ENCODE measurements around the gene FKBP2. TPM values are rescaled to one million over a fixed set of nuclear protein-coding genes. Genes with fewer than 3 reads are reported as not detected.

Gene FKBP2
- total and polyA plus RNA-seq, 2 of the 13 experiments (the other 11 are each of a cell fraction or from before 2014, with no cell fraction given): 30.1 to 53.3 TPM

DNA sequence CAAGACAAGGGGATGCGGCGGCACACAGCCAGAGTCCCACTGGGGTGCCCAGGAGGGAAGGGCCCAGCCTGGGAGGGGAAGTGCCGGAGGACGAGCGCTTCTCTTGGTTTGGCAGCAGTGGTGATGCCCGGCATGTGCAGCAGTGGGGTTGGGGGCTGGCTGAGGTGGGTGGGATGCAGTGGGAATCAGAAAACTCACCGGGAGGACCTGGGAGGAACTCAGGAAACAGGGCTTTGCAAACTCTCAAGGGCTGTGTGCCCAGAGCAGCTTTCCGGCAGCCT is 31.4 kb upstream of the FKBP2 start:
- ATAC-seq (peak; percentile 2; the same call in 1 of the 3 replicates), FAIRE-seq (no peak), DNase-seq (ENCODE audit: low spot score) (no peak)
- CTCF ChIA-PET (ENCODE audit: low intra/inter-chr PET ratio, low total read pairs): no interaction called here
- H4K20me1 ChIP-seq (ENCODE audit: insufficient read depth, low read length): 0 out of 2 replicates have a peak, but pooled peaks cover 2% of the 10 kb centered on the region
- no peak overlapping the region for H3K9ac ChIP-seq (ENCODE audit: insufficient read depth, low read depth, low read length)
- WGBS (ENCODE audit: low lambda C conversion rate): 85% methylated on average over 7 of the region's 8 CpGs
- H3K27me3 ChIP-seq (ENCODE audit: control insufficient read depth in 1 of 2, insufficient read depth in 2 of 2, low read length in 2 of 2): peaks cover 0 to 1% of the 10 kb centered on the region in 2 experiments; a peak in 1 of 5 replicates
- POLR2A ChIA-PET: interaction anchor here (1.2 kb wide), 1 partner anchor 32 kb away, joined by 3 read pairs; the partner anchor contains the start of gene FKBP2
- intact Hi-C loops (cut with micrococcal nuclease; ENCODE audit: unreplicated experiment) (no loop called here), in situ Hi-C loops (cut with HindIII; ENCODE audit: extremely low pct_ligation_motif_present, low pct_unique_long_range_greater_than_20kb) (no loop called here)
- peaks cover 0 to 4% of the 10 kb centered on the region in 2 experiments; a peak in 2 of 5 replicates for H3K36me3 ChIP-seq (replicated peaks in 1 of 2; ENCODE audit: control insufficient read depth in 1 of 2, insufficient read depth in 2 of 2, low read length in 2 of 2)
- H3K4me1 ChIP-seq (ENCODE audit: insufficient read depth, low read length): peaks cover 17% of the 10 kb centered on the region
- no peak overlapping the region for H3K4me2 ChIP-seq (ENCODE audit: low read depth, low read length)
- H3K79me2 ChIP-seq (ENCODE audit: insufficient read depth, low read length): no peaks in the 10 kb centered on the region
- no TSS peak for BruUV-seq (replicated peaks)
- H2AFZ ChIP-seq (ENCODE audit: low read length): no peak overlapping the region
- TF ChIP-seq FOXJ3 (CRISPR knock-in tag; IDR thresholded peaks at IDR 0.05; ENCODE audit: borderline replicate concordance) (no peak), MTF1 (CRISPR knock-in tag; IDR thresholded peaks at IDR 0.05) (no peak), JUNB (CRISPR knock-in tag; IDR thresholded peaks at IDR 0.05; ENCODE audit: borderline replicate concordance) (no peak), ZNF382 (CRISPR knock-in tag; IDR thresholded peaks at IDR 0.05; ENCODE audit: borderline replicate concordance) (no peak), TBX3 (IDR thresholded peaks at IDR 0.05; ENCODE audit: borderline replicate concordance) (no peak), MXD4 (CRISPR knock-in tag; IDR thresholded peaks at IDR 0.05) (no peak), ZFP41 (CRISPR knock-in tag; IDR thresholded peaks at IDR 0.05; ENCODE audit: borderline replicate concordance) (no peak), SMAD3 (CRISPR knock-in tag; IDR thresholded peaks at IDR 0.05) (no peak), TSC22D2 (CRISPR knock-in tag; IDR thresholded peaks at IDR 0.05; ENCODE audit: borderline replicate concordance) (no peak), NFATC3 (CRISPR knock-in tag; IDR thresholded peaks at IDR 0.05) (no peak), ZNF335 (CRISPR knock-in tag; IDR thresholded peaks at IDR 0.05) (no peak), ZNF264 (CRISPR knock-in tag; IDR thresholded peaks at IDR 0.05) (no peak), ZNF546 (CRISPR knock-in tag; conservative IDR thresholded peaks at IDR 0.05) (no peak), NCOA2 (CRISPR knock-in tag; IDR thresholded peaks at IDR 0.05) (no peak), JUND (CRISPR knock-in tag; IDR thresholded peaks at IDR 0.05) (no peak), NR1H2 (CRISPR knock-in tag; IDR thresholded peaks at IDR 0.05; ENCODE audit: borderline replicate concordance, low read depth) (no peak)
- TF ChIP-seq, protein P1, sequence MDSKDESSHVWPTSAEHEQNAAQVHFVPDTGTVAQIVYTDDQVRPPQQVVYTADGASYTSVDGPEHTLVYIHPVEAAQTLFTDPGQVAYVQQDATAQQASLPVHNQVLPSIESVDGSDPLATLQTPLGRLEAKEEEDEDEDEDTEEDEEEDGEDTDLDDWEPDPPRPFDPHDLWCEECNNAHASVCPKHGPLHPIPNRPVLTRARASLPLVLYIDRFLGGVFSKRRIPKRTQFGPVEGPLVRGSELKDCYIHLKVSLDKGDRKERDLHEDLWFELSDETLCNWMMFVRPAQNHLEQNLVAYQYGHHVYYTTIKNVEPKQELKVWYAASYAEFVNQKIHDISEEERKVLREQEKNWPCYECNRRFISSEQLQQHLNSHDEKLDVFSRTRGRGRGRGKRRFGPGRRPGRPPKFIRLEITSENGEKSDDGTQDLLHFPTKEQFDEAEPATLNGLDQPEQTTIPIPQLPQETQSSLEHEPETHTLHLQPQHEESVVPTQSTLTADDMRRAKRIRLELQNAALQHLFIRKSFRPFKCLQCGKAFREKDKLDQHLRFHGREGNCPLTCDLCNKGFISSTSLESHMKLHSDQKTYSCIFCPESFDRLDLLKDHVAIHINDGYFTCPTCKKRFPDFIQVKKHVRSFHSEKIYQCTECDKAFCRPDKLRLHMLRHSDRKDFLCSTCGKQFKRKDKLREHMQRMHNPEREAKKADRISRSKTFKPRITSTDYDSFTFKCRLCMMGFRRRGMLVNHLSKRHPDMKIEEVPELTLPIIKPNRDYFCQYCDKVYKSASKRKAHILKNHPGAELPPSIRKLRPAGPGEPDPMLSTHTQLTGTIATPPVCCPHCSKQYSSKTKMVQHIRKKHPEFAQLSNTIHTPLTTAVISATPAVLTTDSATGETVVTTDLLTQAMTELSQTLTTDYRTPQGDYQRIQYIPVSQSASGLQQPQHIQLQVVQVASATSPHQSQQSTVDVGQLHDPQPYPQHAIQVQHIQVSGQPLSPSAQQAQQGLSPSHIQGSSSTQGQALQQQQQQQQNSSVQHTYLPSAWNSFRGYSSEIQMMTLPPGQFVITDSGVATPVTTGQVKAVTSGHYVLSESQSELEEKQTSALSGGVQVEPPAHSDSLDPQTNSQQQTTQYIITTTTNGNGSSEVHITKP (CRISPR knock-in tag; IDR thresholded peaks at IDR 0.05; ENCODE audit: low read depth): no peak
- no peaks in the 10 kb centered on the region for H3K9me3 ChIP-seq (ENCODE audit: low read length)
- H3K27ac ChIP-seq (ENCODE audit: extremely low read length, insufficient read depth, low read length): no peak overlapping the region
- no peak overlapping the region for H3K4me3 ChIP-seq (replicated peaks in 1 of 3; ENCODE audit: insufficient read depth in 1 of 3, low read depth in 2 of 3, low read length in 3 of 3)

Measured in HepG2 (cell line).